Psoas muscle (tissue), 8 donors: Measurements from ENCODE around the gene SOX8. TPM values are rescaled to one million over a fixed set of nuclear protein-coding genes. Genes with fewer than 3 reads are reported as not detected.
A peak's percentile ranks its signal among the peaks of the same experiment; 100 is the strongest.

ENCODE experiments used
- ATAC-seq, 4 donors: fragments of 200-7000 bp; cut with Tn5 transposase; one replicate each; pipeline ENCODE4 v1.9.1; 2020; ENCODE audit warnings: moderate library complexity in 3 of 4, mild to moderate bottlenecking in 2 of 4
- DNase-seq, 2 donors: peaks; one replicate each; pipeline ENCODE4 v3.0.0-alpha.2; 2020
- H3K27ac ChIP-seq: fragments of 200-600 bp; one replicate; pipeline ENCODE4 v1.8.0; 2022
- H3K27me3 ChIP-seq, 3 donors: fragments of 200-600 bp in 1 of 3; one replicate each; pipeline versions ENCODE4 v1.6.1 to v1.8.0; 2013 to 2022; ENCODE audit warnings: low read length in 2 of 3, mild to moderate bottlenecking in 2 of 3, moderate library complexity in 1 of 3; ENCODE audit not compliant: insufficient read depth in 3 of 3
- H3K36me3 ChIP-seq, 2 donors: fragments of 200-600 bp in 1 of 2; one replicate each; pipeline versions ENCODE4 v1.6.1 to v1.8.0; 2013 to 2022; ENCODE audit warnings: low read depth in 1 of 2, mild to moderate bottlenecking in 1 of 2, moderate library complexity in 1 of 2; ENCODE audit not compliant: insufficient read depth in 1 of 2
- H3K4me1 ChIP-seq: fragments of 200-600 bp; one replicate; pipeline ENCODE4 v1.8.0; 2022
- H3K4me3 ChIP-seq: fragments of 200-600 bp; one replicate; pipeline ENCODE4 v1.8.0; 2022; ENCODE audit warnings: mild to moderate bottlenecking
- H3K9me3 ChIP-seq: fragments of 200-600 bp; one replicate; pipeline ENCODE4 v1.8.0; 2022
- CTCF ChIP-seq: fragments of 200-600 bp; IDR thresholded peaks from one replicate; pipeline ENCODE4 v1.8.0; 2022; ENCODE audit warnings: antibody characterized with exemption
- WGBS, 3 donors: extraction: QIAGEN DNeasy Blood & Tissue Kit; methylation state at CpG; one replicate each; pipeline versions ENCODE4 v1.1.6 to v1.1.7; 2013; 5-methylcytosine and 5-hydroxymethylcytosine counted together
- intact Hi-C, 2 donors: fragments of 100-400 bp; cut with DNase I; formaldehyde crosslinking; loops; one replicate each; pipeline versions ENCODE4 v1.11.0 to v1.14.2; 2022
- polyA plus RNA-seq, 3 donors: library from polyadenylated mRNA; stranded (reverse); fragments of 200-250 nt; gene quantifications; one replicate each; pipeline ENCODE4 v1.2.3, GENCODE V29; 2013
- total RNA-seq, 4 donors: library from RNA; stranded (reverse); fragmentation: NEBNext Ultra II Directional in 2 of 4; extraction: Animal tissue kit (Norgen Biotek cat#: 25700) in 2 of 4; gene quantifications; one replicate each; pipeline versions ENCODE4 v1.2.1 to v1.2.4, GENCODE V29; 2021 to 2023
- donor health status: healthy with polysubstance abuse.
- donor health status: DM: no; HTN: no; CAD: no; lungs with moderate emphysema.
- donor health status: Bipolar disorder and iron deficiency.
- donor health status: healthy.
- donor health status: DM: yes; HTN: yes; CAD: no.
- donor health status: DM: no; HTN: no; CAD: no.
- donor health status: DM: no; HTN: no; CAD: no.
- donor health status: DM: yes; HTN: yes; CAD: no.

SOX8 gene
- total and polyA plus RNA-seq, 7 donors, result 0.45 to 5.0 (median 0.74) TPM

- no peak overlapping the region for H3K4me3 ChIP-seq
- intact Hi-C loops, result loop anchor here in 1 of 2 donors (10.0 kb wide), 1 partner anchor 62 kb away; no protein-coding TSS in a partner anchor
- H3K4me1 ChIP-seq, result no peaks in the 10 kb centered on the region
- peaks cover 0 to 81% (median 23%) of the 10 kb centered on the region in 3 donors for H3K27me3 ChIP-seq
- DNase-seq (no peak), ATAC-seq (peak in 1 of 4 donors; percentile 48)
- H3K36me3 ChIP-seq, result no peaks in the 10 kb centered on the region
- H3K27ac ChIP-seq, result no peak overlapping the region
- H3K9me3 ChIP-seq, result no peaks in the 10 kb centered on the region
- 36 to 51% (median 40%) methylated on average over 24 to 27 of the region's 27 CpGs for WGBS, 3 donors
- TF ChIP-seq CTCF, result no peak
Observed at GRCh38 chr16:1026784-1027500, 45.4 kb downstream of the SOX8 start.

- no peak for ATAC-seq
- no peak overlapping the region for H3K27ac ChIP-seq
- no peak overlapping the region for H3K4me3 ChIP-seq
- DNase-seq, result no peak
- no peak for TF ChIP-seq CTCF
- WGBS, 3 donors, result 35 to 52% (median 47%) methylated on average over 22 of the region's 22 CpGs
- H3K36me3 ChIP-seq, result no peaks in the 10 kb centered on the region
- intact Hi-C loops, result loop anchor here in 1 of 2 donors (10.0 kb wide), 1 partner anchor 63 kb away; no protein-coding TSS in a partner anchor
- H3K27me3 ChIP-seq, result peaks cover 0 to 76% (median 22%) of the 10 kb centered on the region in 3 donors
- H3K4me1 ChIP-seq, result no peaks in the 10 kb centered on the region
- no peaks in the 10 kb centered on the region for H3K9me3 ChIP-seq
Observed at GRCh38 chr16:1027501-1027815, 45.9 kb downstream of the SOX8 start.

- intact Hi-C loops, result loop anchor here in 1 of 2 donors (10.0 kb wide), 1 partner anchor 63 kb away; no protein-coding TSS in a partner anchor
- Histone ChIP-seq H3K4me3 (no peak overlapping the region), H3K4me1 (no peaks in the 10 kb centered on the region), H3K27me3 (peaks cover 0 to 70% (median 19%) of the 10 kb centered on the region in 3 donors), H3K9me3 (no peaks in the 10 kb centered on the region), H3K36me3 (no peaks in the 10 kb centered on the region), H3K27ac (no peak overlapping the region)
- WGBS, 3 donors, result 71 to 76% (median 75%) methylated on average over 15 of the region's 15 CpGs
- no peak for DNase-seq
- no peak for ATAC-seq
- no peak for TF ChIP-seq CTCF
Observed at GRCh38 chr16:1028056-1028455, 46.5 kb downstream of the SOX8 start.

- DNase-seq (no peak), ATAC-seq (no peak)
- intact Hi-C loops, result loop anchor here in 1 of 2 donors (10.0 kb wide), 1 partner anchor 64 kb away; no protein-coding TSS in a partner anchor
- no peaks in the 10 kb centered on the region for H3K9me3 ChIP-seq
- no peak overlapping the region for H3K4me3 ChIP-seq
- TF ChIP-seq CTCF, result no peak
- H3K27ac ChIP-seq, result no peak overlapping the region
- peaks cover 0 to 64% (median 19%) of the 10 kb centered on the region in 3 donors for H3K27me3 ChIP-seq
- H3K36me3 ChIP-seq, result no peaks in the 10 kb centered on the region
- no peaks in the 10 kb centered on the region for H3K4me1 ChIP-seq
- 60 to 69% (median 60%) methylated on average over 23 to 39 of the region's 39 CpGs for WGBS, 3 donors
Observed at GRCh38 chr16:1028524-1029258, 47.1 kb downstream of the SOX8 start.
